ENCODE results near the gene STK33. TPM values are rescaled to one million over a fixed set of nuclear protein-coding genes. Genes with fewer than 3 reads are reported as not detected.

The STK33 gene
- total RNA-seq, 2 experiments from 2014 or later: not detected

GRCh38 chr11:8361664-8362210 is 232.3 kb downstream of the STK33 start:
- Mint-ChIP-seq H3K27me3 (no peaks in the 10 kb centered on the region), H3K9me3 (no peaks in the 10 kb centered on the region), H3K36me3 (ENCODE audit: low read depth) (no peaks in the 10 kb centered on the region), H3K27ac (no peak overlapping the region), H3K4me1 (ENCODE audit: low read depth) (no peaks in the 10 kb centered on the region), H3K4me3 (no peak overlapping the region)
- no peak for ATAC-seq (ENCODE audit: poor library complexity)
- H3K36me3 ChIP-seq (ENCODE audit: insufficient read depth, low read length): no peaks in the 10 kb centered on the region
- CTCF ChIA-PET: no interaction called here
- DNase-seq: no peak
- H3K27me3 ChIP-seq (ENCODE audit: control insufficient read depth in 1 of 2, insufficient read depth in 2 of 2, low read length in 2 of 2): no peaks in the 10 kb centered on the region
- H3K27ac ChIP-seq (ENCODE audit: low read depth in 1 of 2, low read length in 2 of 2): no peak overlapping the region
- H3K4me1 ChIP-seq (ENCODE audit: insufficient read depth, low read length): no peaks in the 10 kb centered on the region
- no peak for TF ChIP-seq CTCF (IDR thresholded peaks at IDR 0.05)
- H3K4me3 ChIP-seq (ENCODE audit: low read length): no peak overlapping the region
- intact Hi-C loops (cut with DNase I, micrococcal nuclease): no loop called here
- peaks cover 0 to 4% of the 10 kb centered on the region in 2 experiments for H3K9me3 ChIP-seq (ENCODE audit: control insufficient read depth in 1 of 2, insufficient read depth in 1 of 2, low read length in 2 of 2)
- POLR2A ChIA-PET: no interaction called here

- intact Hi-C loops (cut with DNase I, micrococcal nuclease): no loop called here
- Histone ChIP-seq H3K27ac (ENCODE audit: low read depth in 1 of 2, low read length in 2 of 2) (no peak overlapping the region), H3K4me3 (ENCODE audit: low read length) (no peak overlapping the region), H3K27me3 (ENCODE audit: control insufficient read depth in 1 of 2, insufficient read depth in 2 of 2, low read length in 2 of 2) (no peaks in the 10 kb centered on the region), H3K9me3 (ENCODE audit: control insufficient read depth in 1 of 2, insufficient read depth in 1 of 2, low read length in 2 of 2) (peaks cover 0 to 4% of the 10 kb centered on the region in 2 experiments), H3K4me1 (ENCODE audit: insufficient read depth, low read length) (no peaks in the 10 kb centered on the region), H3K36me3 (ENCODE audit: insufficient read depth, low read length) (no peaks in the 10 kb centered on the region)
- Mint-ChIP-seq H3K4me1 (ENCODE audit: low read depth) (no peaks in the 10 kb centered on the region), H3K27ac (no peak overlapping the region), H3K4me3 (no peak overlapping the region), H3K27me3 (no peaks in the 10 kb centered on the region), H3K9me3 (no peaks in the 10 kb centered on the region), H3K36me3 (ENCODE audit: low read depth) (no peaks in the 10 kb centered on the region)
- POLR2A ChIA-PET: no interaction called here
- ATAC-seq (ENCODE audit: poor library complexity) (no peak), DNase-seq (no peak)
- CTCF ChIA-PET: no interaction called here
- TF ChIP-seq CTCF (IDR thresholded peaks at IDR 0.05): no peak
These were observed 232.8 kb downstream of the STK33 start for GRCh38 chr11:8361206-8361605.

- Mint-ChIP-seq H3K4me1 (ENCODE audit: low read depth) (no peaks in the 10 kb centered on the region), H3K27me3 (peaks cover 4% of the 10 kb centered on the region), H3K9me3 (no peaks in the 10 kb centered on the region), H3K27ac (no peak overlapping the region), H3K4me3 (no peak overlapping the region), H3K36me3 (ENCODE audit: low read depth) (no peaks in the 10 kb centered on the region)
- POLR2A ChIA-PET: no interaction called here
- CTCF ChIA-PET: no interaction called here
- Histone ChIP-seq H3K27me3 (ENCODE audit: control insufficient read depth in 1 of 2, insufficient read depth in 2 of 2, low read length in 2 of 2) (no peaks in the 10 kb centered on the region), H3K4me1 (ENCODE audit: insufficient read depth, low read length) (peaks cover 1% of the 10 kb centered on the region), H3K4me3 (ENCODE audit: low read length) (no peak overlapping the region), H3K9me3 (ENCODE audit: control insufficient read depth in 1 of 2, insufficient read depth in 1 of 2, low read length in 2 of 2) (peaks cover 0 to 4% of the 10 kb centered on the region in 2 experiments), H3K36me3 (ENCODE audit: insufficient read depth, low read length) (no peaks in the 10 kb centered on the region), H3K27ac (ENCODE audit: low read depth in 1 of 2, low read length in 2 of 2) (no peak overlapping the region)
- no peak for ATAC-seq (ENCODE audit: poor library complexity)
- intact Hi-C loops (cut with DNase I, micrococcal nuclease): no loop called here
- DNase-seq: no peak
- no peak for TF ChIP-seq CTCF (IDR thresholded peaks at IDR 0.05)
These were observed 233.8 kb downstream of the STK33 start for GRCh38 chr11:8360086-8360828.
